HepG2 (cell line): ENCODE data around the gene PSMB10. TPM values are rescaled to one million over a fixed set of nuclear protein-coding genes. Genes with fewer than 3 reads are reported as not detected.

Source experiments
- LCORL ChIP-seq, 2 experiments: fragments of 450-650 bp in 1 of 2; sonication (generic) in 1 of 2; formaldehyde crosslinking in 1 of 2; IDR thresholded peaks; 2 replicates each; pipeline versions ENCODE4 v1.5.0 to v1.6.1; 2017 to 2020; ENCODE audit warnings: antibody characterized with exemption in 1 of 2, missing genetic modification reagents in 1 of 2
- MAZ ChIP-seq, 2 experiments: sonication (generic) in 1 of 2; formaldehyde crosslinking in 1 of 2; IDR thresholded peaks; 2 replicates each; pipeline versions ENCODE4 v1.5.0 to v1.6.1; 2012 to 2020; ENCODE audit warnings: low read depth in 2 of 2, mild to moderate bottlenecking in 2 of 2, borderline replicate concordance in 1 of 2, improper control_type of control experiment in 1 of 2, low read length in 1 of 2, missing genetic modification reagents in 1 of 2, moderate library complexity in 1 of 2
- NFIB ChIP-seq: sonication (generic); formaldehyde crosslinking; IDR thresholded peaks from 2 replicates; pipeline ENCODE4 v1.9.0; 2021; ENCODE audit warnings: missing genetic modification reagents, mild to moderate bottlenecking, borderline replicate concordance
- NRL ChIP-seq: sonication (generic); formaldehyde crosslinking; IDR thresholded peaks from 2 replicates; pipeline ENCODE4 v1.5.0; 2020; ENCODE audit warnings: missing genetic modification reagents, mild to moderate bottlenecking, moderate library complexity, borderline replicate concordance
- SOX5 ChIP-seq: IDR thresholded peaks from 2 replicates; pipeline ENCODE4 v1.6.1; 2016; ENCODE audit warnings: borderline replicate concordance
- SP5 ChIP-seq: IDR thresholded peaks from 2 replicates; pipeline ENCODE4 v1.6.1; 2016; ENCODE audit warnings: low read depth, borderline replicate concordance
- TBX2 ChIP-seq: sonication (generic); formaldehyde crosslinking; IDR thresholded peaks from 2 replicates; pipeline ENCODE4 v1.5.0; 2020; ENCODE audit warnings: missing genetic modification reagents, mild to moderate bottlenecking, borderline replicate concordance
- ZMAT3 ChIP-seq: sonication (generic); formaldehyde crosslinking; conservative IDR thresholded peaks from 2 replicates; pipeline ENCODE4 v1.7.0; 2021; ENCODE audit warnings: missing genetic modification reagents
- ZNF230 ChIP-seq: sonication (generic); formaldehyde crosslinking; IDR thresholded peaks from 2 replicates; pipeline ENCODE4 v1.4.0; 2020; ENCODE audit warnings: mild to moderate bottlenecking, missing genetic modification reagents
- ZNF367 ChIP-seq: sonication (generic); formaldehyde crosslinking; IDR thresholded peaks from 2 replicates; pipeline ENCODE4 v1.4.0; 2020; ENCODE audit warnings: missing genetic modification reagents, borderline replicate concordance
- ZNF446 ChIP-seq: sonication (generic); formaldehyde crosslinking; IDR thresholded peaks from 2 replicates; pipeline ENCODE4 v1.5.0; 2020; ENCODE audit warnings: mild to moderate bottlenecking, missing genetic modification reagents
- polyA plus RNA-seq, 8 experiments: library from polyadenylated mRNA; depleted of rRNA in 3 of 8; stranded (reverse) in 7 of 8; unstranded in 1 of 8; fragments of >200 nt; fragmentation: Illumina TruSeq in 4 of 8; extraction: Trizol in 4 of 8; gene quantifications; 2 replicates each; pipeline versions ENCODE4 v1.2.1 to v1.2.3, GENCODE V29; 2011 to 2016; ENCODE audit warnings: low read depth in 4 of 8, missing spikeins in 1 of 8, mixed read lengths in 1 of 8; ENCODE audit not compliant: insufficient read depth in 1 of 8
- total RNA-seq, 5 experiments: library from RNA; depleted of rRNA; stranded (reverse); fragments of >200 nt; fragmentation: Illumina TruSeq; extraction: Trizol; gene quantifications; 2 replicates each; pipeline ENCODE4 v1.2.3, GENCODE V29; 2016; ENCODE audit warnings: low read depth in 1 of 5
- TF ChIP-seq, protein P1 (sequence below): fragments of 450-650 bp; IDR thresholded peaks from 2 replicates; pipeline ENCODE4 v1.6.1; 2016
- TF ChIP-seq, protein P2 (sequence below): sonication (generic); formaldehyde crosslinking; IDR thresholded peaks from 2 replicates; pipeline ENCODE4 v1.4.0; 2020; ENCODE audit warnings: missing genetic modification reagents, borderline replicate concordance
- TF ChIP-seq, protein P3 (sequence below): sonication (generic); formaldehyde crosslinking; IDR thresholded peaks from 2 replicates; pipeline ENCODE4 v1.5.0; 2020; ENCODE audit warnings: mild to moderate bottlenecking, missing genetic modification reagents
- TF ChIP-seq, protein P4 (sequence below): sonication (generic); formaldehyde crosslinking; IDR thresholded peaks from 2 replicates; pipeline ENCODE4 v1.4.0; 2020; ENCODE audit warnings: missing genetic modification reagents
- TF ChIP-seq, protein P5 (sequence below): sonication (generic); formaldehyde crosslinking; conservative IDR thresholded peaks from 2 replicates; pipeline ENCODE4 v1.4.0; 2020; ENCODE audit warnings: mild to moderate bottlenecking, missing genetic modification reagents, moderate library complexity

PSMB10 gene
- total and polyA plus RNA-seq, 2 of the 13 experiments (the other 11 are each of a cell fraction or from before 2014, with no cell fraction given) = 12.7 to 65.9 TPM

DNA sequence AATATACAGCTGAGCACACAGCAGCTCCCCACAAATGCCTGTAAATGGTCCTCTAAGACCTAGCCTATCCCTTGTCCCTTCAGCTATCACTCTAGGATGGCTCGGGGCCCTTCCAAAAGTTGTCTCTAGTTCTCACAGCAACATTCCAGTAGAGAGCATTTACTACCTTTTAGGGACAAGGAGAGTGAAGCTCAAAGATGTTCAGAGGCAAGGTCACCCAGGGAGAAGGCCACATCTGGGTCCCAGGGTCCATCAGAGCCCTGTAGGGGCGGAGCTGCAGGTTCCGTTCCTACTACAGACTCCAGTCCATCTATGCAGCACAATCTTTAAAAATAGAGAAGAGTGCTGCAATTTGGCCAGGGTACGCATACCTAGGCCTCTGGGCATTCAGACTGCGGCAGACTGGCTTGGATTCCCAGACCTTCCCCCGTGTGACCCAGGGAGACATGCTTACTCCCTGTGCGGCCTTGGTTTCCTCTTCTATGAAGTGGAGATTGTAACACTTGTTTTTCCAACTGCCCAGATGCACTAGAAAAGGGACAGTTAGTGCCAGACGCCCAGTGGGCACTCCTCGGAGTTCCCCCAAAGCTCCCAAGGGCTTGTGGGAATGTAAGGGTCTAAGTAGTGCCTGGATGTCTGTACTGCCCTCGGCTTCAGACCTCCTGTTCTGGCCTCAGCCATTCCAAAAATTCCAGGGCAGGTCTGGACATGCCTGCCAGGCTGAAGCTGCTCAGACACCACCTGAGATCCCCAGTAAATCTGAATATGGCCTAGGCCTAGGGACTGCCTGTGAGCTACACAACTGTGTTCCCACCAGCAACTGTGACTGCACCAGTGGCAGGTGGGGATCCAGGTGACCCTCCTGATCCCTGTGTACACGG, 29.3 kb upstream of the PSMB10 start (continued):
- TF ChIP-seq NFIB (CRISPR knock-in tag) = peak; percentile 72; the same call in 1 of the 2 replicates
- TF ChIP-seq, protein P1, sequence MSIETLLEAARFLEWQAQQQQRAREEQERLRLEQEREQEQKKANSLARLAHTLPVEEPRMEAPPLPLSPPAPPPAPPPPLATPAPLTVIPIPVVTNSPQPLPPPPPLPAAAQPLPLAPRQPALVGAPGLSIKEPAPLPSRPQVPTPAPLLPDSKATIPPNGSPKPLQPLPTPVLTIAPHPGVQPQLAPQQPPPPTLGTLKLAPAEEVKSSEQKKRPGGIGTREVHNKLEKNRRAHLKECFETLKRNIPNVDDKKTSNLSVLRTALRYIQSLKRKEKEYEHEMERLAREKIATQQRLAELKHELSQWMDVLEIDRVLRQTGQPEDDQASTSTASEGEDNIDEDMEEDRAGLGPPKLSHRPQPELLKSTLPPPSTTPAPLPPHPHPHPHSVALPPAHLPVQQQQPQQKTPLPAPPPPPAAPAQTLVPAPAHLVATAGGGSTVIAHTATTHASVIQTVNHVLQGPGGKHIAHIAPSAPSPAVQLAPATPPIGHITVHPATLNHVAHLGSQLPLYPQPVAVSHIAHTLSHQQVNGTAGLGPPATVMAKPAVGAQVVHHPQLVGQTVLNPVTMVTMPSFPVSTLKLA = no peak
- no peak for TF ChIP-seq ZNF446 (CRISPR knock-in tag)
- no peak for TF ChIP-seq ZNF367
- TF ChIP-seq, protein P2, sequence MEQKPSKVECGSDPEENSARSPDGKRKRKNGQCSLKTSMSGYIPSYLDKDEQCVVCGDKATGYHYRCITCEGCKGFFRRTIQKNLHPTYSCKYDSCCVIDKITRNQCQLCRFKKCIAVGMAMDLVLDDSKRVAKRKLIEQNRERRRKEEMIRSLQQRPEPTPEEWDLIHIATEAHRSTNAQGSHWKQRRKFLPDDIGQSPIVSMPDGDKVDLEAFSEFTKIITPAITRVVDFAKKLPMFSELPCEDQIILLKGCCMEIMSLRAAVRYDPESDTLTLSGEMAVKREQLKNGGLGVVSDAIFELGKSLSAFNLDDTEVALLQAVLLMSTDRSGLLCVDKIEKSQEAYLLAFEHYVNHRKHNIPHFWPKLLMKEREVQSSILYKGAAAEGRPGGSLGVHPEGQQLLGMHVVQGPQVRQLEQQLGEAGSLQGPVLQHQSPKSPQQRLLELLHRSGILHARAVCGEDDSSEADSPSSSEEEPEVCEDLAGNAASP = peak; percentile 89
- TF ChIP-seq, protein P3, sequence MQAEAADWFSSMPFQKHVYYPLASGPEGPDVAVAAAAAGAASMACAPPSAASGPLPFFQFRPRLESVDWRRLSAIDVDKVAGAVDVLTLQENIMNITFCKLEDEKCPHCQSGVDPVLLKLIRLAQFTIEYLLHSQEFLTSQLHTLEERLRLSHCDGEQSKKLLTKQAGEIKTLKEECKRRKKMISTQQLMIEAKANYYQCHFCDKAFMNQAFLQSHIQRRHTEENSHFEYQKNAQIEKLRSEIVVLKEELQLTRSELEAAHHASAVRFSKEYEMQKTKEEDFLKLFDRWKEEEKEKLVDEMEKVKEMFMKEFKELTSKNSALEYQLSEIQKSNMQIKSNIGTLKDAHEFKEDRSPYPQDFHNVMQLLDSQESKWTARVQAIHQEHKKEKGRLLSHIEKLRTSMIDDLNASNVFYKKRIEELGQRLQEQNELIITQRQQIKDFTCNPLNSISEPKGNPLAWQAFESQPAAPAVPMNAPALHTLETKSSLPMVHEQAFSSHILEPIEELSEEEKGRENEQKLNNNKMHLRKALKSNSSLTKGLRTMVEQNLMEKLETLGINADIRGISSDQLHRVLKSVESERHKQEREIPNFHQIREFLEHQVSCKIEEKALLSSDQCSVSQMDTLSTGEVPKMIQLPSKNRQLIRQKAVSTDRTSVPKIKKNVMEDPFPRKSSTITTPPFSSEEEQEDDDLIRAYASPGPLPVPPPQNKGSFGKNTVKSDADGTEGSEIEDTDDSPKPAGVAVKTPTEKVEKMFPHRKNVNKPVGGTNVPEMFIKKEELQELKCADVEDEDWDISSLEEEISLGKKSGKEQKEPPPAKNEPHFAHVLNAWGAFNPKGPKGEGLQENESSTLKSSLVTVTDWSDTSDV (CRISPR knock-in tag) = 0 out of 2 replicates have a peak, but pooled peaks have one; percentile 15
- TF ChIP-seq, protein P4, sequence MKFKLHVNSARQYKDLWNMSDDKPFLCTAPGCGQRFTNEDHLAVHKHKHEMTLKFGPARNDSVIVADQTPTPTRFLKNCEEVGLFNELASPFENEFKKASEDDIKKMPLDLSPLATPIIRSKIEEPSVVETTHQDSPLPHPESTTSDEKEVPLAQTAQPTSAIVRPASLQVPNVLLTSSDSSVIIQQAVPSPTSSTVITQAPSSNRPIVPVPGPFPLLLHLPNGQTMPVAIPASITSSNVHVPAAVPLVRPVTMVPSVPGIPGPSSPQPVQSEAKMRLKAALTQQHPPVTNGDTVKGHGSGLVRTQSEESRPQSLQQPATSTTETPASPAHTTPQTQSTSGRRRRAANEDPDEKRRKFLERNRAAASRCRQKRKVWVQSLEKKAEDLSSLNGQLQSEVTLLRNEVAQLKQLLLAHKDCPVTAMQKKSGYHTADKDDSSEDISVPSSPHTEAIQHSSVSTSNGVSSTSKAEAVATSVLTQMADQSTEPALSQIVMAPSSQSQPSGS (CRISPR knock-in tag) = no peak
- no peak for TF ChIP-seq LCORL (IDR thresholded peaks at IDR 0.05)
- peak; percentile 69 for TF ChIP-seq LCORL (CRISPR knock-in tag; IDR thresholded peaks at IDR 0.05)
- TF ChIP-seq SOX5 = no peak
- peak; percentile 54 for TF ChIP-seq ZMAT3 (CRISPR knock-in tag)
- 0 out of 2 replicates have a peak, but pooled peaks have one; percentile 13 for TF ChIP-seq ZNF230 (CRISPR knock-in tag)
- no peak for TF ChIP-seq MAZ (IDR thresholded peaks at IDR 0.05; ENCODE audit: borderline replicate concordance, low read depth, low read length)
- TF ChIP-seq MAZ (CRISPR knock-in tag; IDR thresholded peaks at IDR 0.05; ENCODE audit: low read depth) = peak; percentile 73; the same call in 1 of the 2 replicates
- TF ChIP-seq NRL (CRISPR knock-in tag) = no peak
- TF ChIP-seq, protein P5, sequence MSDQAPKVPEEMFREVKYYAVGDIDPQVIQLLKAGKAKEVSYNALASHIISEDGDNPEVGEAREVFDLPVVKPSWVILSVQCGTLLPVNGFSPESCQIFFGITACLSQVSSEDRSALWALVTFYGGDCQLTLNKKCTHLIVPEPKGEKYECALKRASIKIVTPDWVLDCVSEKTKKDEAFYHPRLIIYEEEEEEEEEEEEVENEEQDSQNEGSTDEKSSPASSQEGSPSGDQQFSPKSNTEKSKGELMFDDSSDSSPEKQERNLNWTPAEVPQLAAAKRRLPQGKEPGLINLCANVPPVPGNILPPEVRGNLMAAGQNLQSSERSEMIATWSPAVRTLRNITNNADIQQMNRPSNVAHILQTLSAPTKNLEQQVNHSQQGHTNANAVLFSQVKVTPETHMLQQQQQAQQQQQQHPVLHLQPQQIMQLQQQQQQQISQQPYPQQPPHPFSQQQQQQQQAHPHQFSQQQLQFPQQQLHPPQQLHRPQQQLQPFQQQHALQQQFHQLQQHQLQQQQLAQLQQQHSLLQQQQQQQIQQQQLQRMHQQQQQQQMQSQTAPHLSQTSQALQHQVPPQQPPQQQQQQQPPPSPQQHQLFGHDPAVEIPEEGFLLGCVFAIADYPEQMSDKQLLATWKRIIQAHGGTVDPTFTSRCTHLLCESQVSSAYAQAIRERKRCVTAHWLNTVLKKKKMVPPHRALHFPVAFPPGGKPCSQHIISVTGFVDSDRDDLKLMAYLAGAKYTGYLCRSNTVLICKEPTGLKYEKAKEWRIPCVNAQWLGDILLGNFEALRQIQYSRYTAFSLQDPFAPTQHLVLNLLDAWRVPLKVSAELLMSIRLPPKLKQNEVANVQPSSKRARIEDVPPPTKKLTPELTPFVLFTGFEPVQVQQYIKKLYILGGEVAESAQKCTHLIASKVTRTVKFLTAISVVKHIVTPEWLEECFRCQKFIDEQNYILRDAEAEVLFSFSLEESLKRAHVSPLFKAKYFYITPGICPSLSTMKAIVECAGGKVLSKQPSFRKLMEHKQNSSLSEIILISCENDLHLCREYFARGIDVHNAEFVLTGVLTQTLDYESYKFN (CRISPR knock-in tag) = peak; percentile 45
- 0 out of 2 replicates have a peak, but pooled peaks have one; percentile 10 for TF ChIP-seq TBX2
- peak; percentile 75; the same call in 1 of the 2 replicates for TF ChIP-seq SP5
